GM15510 (cell line): ENCODE data around the gene PTPN9.

Experiments used
- POLR2A ChIP-seq: IDR thresholded peaks from 3 replicates; pipeline ENCODE4 v1.6.1; 2011; ENCODE audit warnings: borderline replicate concordance; ENCODE audit not compliant: insufficient read length; ENCODE audit errors: extremely low read depth

PTPN9 gene

GRCh38 chr15:75553659-75554058 is 25.5 kb downstream of the PTPN9 start:
- TF ChIP-seq POLR2A = no peak

- TF ChIP-seq POLR2A = no peak
Observed at GRCh38 chr15:75551091-75551490, 28.0 kb downstream of the PTPN9 start.

DNA sequence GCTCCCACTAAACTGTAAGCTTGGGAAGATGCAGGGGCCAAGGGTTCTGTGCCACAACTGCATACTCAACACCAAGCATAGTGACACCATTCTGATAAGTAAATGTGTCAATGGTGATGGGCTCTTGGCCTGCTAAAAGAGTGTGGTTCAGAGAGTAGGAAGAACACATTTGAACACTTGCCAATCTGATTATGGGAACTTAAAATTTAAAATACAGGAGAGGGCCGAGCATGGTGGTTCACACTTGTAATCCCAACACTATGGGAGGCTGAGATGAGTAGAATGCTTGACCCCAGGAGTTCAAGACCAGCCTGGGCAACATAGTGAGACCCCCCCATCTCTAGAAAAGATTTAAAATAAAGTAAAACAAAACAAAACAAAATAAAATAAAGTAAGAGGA is 34.1 kb downstream of the PTPN9 start:
- no peak for TF ChIP-seq POLR2A

DNA sequence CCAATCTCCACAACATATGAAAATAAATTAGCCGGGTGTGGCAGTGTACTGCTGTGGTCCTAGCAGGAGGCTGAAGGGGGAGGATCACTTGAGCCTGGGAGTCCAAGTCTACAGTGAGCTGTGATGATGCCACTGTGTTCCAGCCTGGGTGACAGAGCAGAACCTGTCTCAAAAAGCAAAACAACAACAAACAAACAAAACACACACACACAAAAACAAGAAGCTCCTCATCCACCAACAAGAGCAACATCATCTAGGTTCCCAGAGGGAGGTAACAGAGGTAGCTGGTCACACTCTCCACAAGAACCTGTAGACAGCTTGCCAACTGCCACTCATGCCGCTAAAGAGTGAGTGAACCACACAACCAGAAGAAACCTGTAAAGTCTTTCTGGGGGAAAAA is 34.8 kb downstream of the PTPN9 start:
- TF ChIP-seq POLR2A = no peak

DNA sequence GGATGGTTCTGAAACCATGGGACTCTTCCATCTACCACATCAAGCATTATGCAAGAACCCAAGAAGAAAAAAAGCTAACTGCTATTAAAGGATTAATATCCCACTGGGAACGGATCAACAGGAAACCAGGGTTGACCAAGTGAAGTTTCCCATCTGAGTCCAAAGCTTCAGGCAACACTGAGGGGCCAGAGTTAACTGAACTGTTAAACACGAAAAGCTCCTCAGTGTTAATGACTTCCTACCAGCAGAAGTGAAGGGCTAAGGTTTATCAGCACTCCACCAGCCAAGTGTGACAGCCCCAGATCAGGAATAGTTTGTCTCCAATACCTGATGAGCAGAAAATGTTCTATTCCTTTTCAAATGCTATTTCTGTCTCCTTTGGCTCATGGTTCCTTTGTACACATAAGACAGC is 36.7 kb downstream of the PTPN9 start:
- TF ChIP-seq POLR2A = no peak

DNA sequence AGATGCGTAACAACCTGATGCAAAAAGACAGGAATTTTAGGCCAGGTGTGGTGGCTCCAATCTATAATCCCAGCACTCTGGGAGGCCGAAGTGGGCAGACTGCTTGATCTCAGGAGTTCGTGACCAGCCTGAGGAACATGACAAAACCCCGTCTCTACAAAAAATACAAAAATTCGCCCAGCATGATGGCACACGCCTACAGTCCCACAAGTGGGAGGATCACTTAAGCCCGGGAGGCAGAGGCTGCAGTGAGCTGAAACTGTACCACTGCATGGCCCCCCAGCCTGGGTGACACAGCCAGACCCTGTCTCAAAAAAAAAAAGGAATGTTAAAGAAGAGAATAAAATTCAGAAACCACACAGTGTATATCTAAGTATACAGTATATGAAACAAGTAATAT is 40.7 kb downstream of the PTPN9 start:
- TF ChIP-seq POLR2A = no peak

DNA sequence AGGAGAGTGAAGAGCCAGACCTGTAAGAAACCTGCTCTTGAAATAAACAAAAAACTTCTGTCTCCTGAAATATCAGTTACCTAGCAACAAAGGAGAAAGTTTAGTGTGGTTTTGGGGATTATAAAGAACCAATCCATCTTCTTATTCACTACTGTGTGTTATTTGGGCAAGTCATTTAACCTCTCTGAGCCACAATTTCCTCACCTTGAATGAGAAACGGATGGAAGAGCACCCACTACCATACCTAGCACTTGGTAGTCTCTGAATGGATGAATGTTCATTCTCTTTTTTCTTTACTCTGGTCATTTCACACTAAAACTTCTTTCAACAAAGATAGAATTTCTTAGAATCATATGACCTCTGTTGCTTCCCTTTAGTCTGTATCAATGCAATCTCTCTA is 45.2 kb downstream of the PTPN9 start:
- TF ChIP-seq POLR2A = no peak

DNA sequence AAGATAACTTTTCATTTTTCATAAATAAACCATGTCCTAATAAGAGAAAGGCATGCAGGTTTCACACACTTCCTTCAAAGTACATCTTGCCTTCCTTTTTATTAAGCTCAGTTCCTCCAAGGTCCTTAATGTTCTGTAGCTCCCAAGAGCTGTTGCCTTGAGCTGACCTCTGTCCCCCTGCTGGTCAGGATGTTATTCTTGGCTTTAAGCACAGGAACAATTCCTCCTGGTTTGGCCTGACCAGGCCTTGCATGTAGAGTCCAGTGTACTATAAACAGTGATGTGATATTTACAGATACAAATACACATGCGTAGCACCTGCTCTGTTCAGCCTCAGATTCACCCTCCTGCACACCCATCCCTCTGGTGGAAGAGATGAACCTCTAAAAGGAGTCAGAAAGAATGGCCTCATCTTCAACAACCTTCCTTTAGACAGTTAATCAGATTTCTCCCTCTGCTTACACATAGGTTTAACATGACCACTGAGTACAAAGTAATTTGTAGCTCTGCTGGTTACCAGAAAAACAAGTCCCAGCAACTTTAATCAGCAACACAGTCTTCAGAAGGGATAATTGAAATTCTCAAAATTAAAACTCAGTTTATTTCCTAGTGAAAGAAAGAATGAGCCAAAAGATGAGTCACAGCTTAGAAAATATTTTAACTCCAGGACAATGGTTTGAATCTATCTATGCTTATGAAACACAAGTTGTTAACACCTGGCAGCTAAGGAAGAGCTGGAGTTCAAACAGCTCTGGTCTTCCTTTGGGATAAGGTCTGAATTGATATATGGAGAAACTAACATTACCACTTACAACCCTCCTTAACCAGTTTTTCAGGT is 46.5 kb downstream of the PTPN9 start:
- no peak for TF ChIP-seq POLR2A

GRCh38 chr15:75531041-75531450 is 48.1 kb downstream of the PTPN9 start:
- no peak for TF ChIP-seq POLR2A

DNA sequence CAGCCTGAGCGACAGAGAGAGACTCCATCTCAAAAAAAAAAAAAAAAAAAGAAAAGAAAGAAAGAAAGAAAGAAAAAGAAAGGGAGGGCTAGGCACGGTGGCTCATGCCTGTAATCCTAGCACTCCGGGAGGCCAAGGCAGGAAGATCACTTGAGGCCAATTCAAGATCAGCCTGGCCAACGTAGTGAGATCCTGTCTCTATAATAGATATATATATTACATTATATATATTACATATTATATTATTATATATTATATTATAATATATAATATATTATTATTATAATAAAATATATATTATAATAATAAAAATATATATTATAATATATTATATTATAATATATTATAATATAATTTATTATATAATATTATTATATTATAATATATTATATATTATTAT is 48.9 kb downstream of the PTPN9 start:
- no peak for TF ChIP-seq POLR2A

- no peak for TF ChIP-seq POLR2A
Observed at GRCh38 chr15:75523011-75523410, 56.1 kb downstream of the PTPN9 start.

- no peak for TF ChIP-seq POLR2A
Observed at GRCh38 chr15:75517233-75517632, 61.9 kb downstream of the PTPN9 start.

DNA sequence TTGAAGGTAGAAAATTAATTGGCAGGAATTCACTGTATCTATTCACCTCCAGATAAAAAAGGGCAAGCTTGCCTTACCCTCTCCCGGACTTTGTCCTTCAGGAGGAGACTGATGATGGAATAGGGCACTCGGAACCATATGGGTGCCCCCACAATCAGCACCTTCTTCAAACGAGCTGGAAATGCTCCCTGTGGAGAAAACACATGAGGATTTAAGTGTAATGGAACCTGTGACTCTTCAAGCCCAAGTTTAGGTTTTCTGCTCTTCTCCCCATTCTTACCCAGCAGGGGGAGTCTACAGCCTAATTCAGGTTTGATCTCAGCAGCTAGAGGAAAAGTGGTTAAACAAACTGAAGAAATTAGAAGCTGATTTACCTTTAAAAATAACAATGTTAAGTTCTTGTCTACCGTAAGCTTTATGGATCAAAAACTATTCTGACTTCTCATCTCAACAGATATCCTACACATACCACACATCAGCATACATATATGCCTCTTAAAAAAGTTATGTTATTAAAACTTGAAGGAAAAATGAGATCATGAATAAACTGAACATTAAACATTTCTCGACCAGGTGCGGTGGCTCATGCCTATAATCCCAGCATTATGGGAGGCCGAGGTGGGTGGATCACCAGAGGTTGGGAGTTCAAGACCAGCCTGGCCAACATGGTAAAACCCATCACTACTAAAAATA is 70.1 kb downstream of the PTPN9 start:
- TF ChIP-seq POLR2A = no peak

GRCh38 chr15:75502360-75502759 is 76.8 kb downstream of the PTPN9 start:
- TF ChIP-seq POLR2A = no peak

DNA sequence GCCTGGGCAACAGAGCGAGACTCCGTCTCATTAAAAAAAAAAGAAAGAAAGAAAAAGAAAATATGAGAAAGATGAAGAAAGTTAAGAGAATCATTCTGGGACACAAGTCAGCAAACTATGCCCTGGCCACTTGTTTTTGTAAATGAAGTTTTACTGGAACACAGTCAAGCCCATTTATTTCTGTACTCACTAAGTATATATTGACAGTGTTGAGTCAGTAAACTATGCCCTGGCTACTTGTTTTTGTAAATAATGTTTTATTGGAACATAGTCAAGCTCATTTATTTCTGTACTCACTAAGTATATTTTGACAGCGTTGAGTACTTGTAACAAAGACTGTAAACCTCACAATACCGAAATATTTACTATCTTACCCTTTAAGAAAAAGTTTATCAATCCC is 85.4 kb downstream of the PTPN9 start:
- no peak for TF ChIP-seq POLR2A

GRCh38 chr15:75483961-75484360 is 95.2 kb downstream of the PTPN9 start:
- TF ChIP-seq POLR2A = no peak
